Liver (tissue), 9 donors: Measurements from ENCODE around the gene RALGAPA2. TPM values are rescaled to one million over a fixed set of nuclear protein-coding genes. Genes with fewer than 3 reads are reported as not detected.

Experiments used
- DNase-seq: peaks from one replicate; pipeline ENCODE4 v3.0.0-alpha.2; 2017; ENCODE audit warnings: low spot score
- H3K27ac ChIP-seq, 2 donors: one replicate each; pipeline ENCODE4 v1.7.0; 2013; ENCODE audit warnings: inconsistent platforms in 2 of 2, low read length in 2 of 2, control low read depth in 1 of 2, low read depth in 1 of 2, mild to moderate bottlenecking in 1 of 2
- H3K27me3 ChIP-seq, 4 donors: one replicate each; pipeline versions ENCODE4 v1.6.1 to v1.7.0; 2013; ENCODE audit warnings: low read length in 3 of 4, inconsistent platforms in 1 of 4, mild to moderate bottlenecking in 1 of 4, moderate library complexity in 1 of 4; ENCODE audit not compliant: control insufficient read depth in 4 of 4, insufficient read depth in 4 of 4
- H3K36me3 ChIP-seq, 4 donors: one replicate each; pipeline versions ENCODE4 v1.6.1 to v1.7.0; 2013; ENCODE audit warnings: low read length in 3 of 4, mild to moderate bottlenecking in 3 of 4, low read depth in 1 of 4, moderate library complexity in 1 of 4; ENCODE audit not compliant: control insufficient read depth in 4 of 4, insufficient read depth in 3 of 4
- H3K4me1 ChIP-seq, 4 donors: one replicate each; pipeline versions ENCODE4 v1.6.1 to v1.7.0; 2013; ENCODE audit warnings: low read length in 3 of 4, mild to moderate bottlenecking in 3 of 4, moderate library complexity in 1 of 4; ENCODE audit not compliant: control insufficient read depth in 4 of 4, insufficient read depth in 4 of 4
- H3K4me3 ChIP-seq, 3 donors: one replicate each; pipeline versions ENCODE4 v1.6.1 to v1.7.0; 2013; ENCODE audit warnings: low read length in 3 of 3, control low read depth in 1 of 3, low read depth in 1 of 3, mild to moderate bottlenecking in 1 of 3
- H3K9ac ChIP-seq, 2 donors: one replicate each; pipeline ENCODE4 v1.7.0; 2013; ENCODE audit warnings: low read length in 2 of 2, mild to moderate bottlenecking in 2 of 2, moderate library complexity in 2 of 2, control low read depth in 1 of 2, low read depth in 1 of 2
- H3K9me3 ChIP-seq, 4 donors: one replicate each; pipeline versions ENCODE4 v1.6.1 to v1.7.0; 2013; ENCODE audit warnings: low read length in 3 of 4; ENCODE audit not compliant: control insufficient read depth in 4 of 4
- ATF3 ChIP-seq: IDR thresholded peaks from 2 replicates; pipeline ENCODE4 v1.6.1; 2016; ENCODE audit warnings: antibody characterized with exemption
- EGR1 ChIP-seq, 2 donors: IDR thresholded peaks; 2 replicates each; pipeline ENCODE4 v1.6.1; 2016 to 2018; ENCODE audit warnings: antibody characterized with exemption in 2 of 2, low read depth in 2 of 2
- HNF4A ChIP-seq, 2 donors: conservative IDR thresholded peaks; 2 replicates each; pipeline ENCODE4 v1.6.1; 2016; ENCODE audit warnings: antibody characterized with exemption in 2 of 2, mild to moderate bottlenecking in 2 of 2
- HNF4G ChIP-seq: IDR thresholded peaks from 2 replicates; pipeline ENCODE4 v1.6.1; 2016; ENCODE audit warnings: antibody characterized with exemption
- MAX ChIP-seq: IDR thresholded peaks from 2 replicates; pipeline ENCODE4 v1.6.1; 2016; ENCODE audit warnings: antibody characterized with exemption
- RAD21 ChIP-seq, 2 donors: IDR thresholded peaks; 2 replicates each; pipeline ENCODE4 v1.6.1; 2016; ENCODE audit warnings: antibody characterized with exemption in 2 of 2, mild to moderate bottlenecking in 2 of 2
- REST ChIP-seq: IDR thresholded peaks from 2 replicates; pipeline ENCODE4 v1.6.1; 2016; ENCODE audit warnings: antibody characterized with exemption, mild to moderate bottlenecking
- RXRA ChIP-seq, 2 donors: IDR thresholded peaks; 2 replicates each; pipeline ENCODE4 v1.6.1; 2017 to 2018; ENCODE audit warnings: antibody characterized with exemption in 2 of 2, mild to moderate bottlenecking in 1 of 2
- TAF1 ChIP-seq: conservative IDR thresholded peaks from 2 replicates; pipeline ENCODE4 v1.6.1; 2016; ENCODE audit warnings: antibody characterized with exemption, mild to moderate bottlenecking
- YY1 ChIP-seq: IDR thresholded peaks from 2 replicates; pipeline ENCODE4 v1.6.1; 2016; ENCODE audit warnings: antibody characterized with exemption, mild to moderate bottlenecking
- ZBTB33 ChIP-seq: IDR thresholded peaks from 2 replicates; pipeline ENCODE4 v1.6.1; 2016; ENCODE audit warnings: antibody characterized with exemption
- WGBS: extraction: QIAGEN DNeasy Blood & Tissue Kit; methylation state at CpG from one replicate; pipeline ENCODE4 v1.1.7; 2013; 5-methylcytosine and 5-hydroxymethylcytosine counted together
- polyA plus RNA-seq, 2 donors: library from polyadenylated mRNA; stranded (reverse) in 1 of 2; unstranded in 1 of 2; fragments of 200-250 nt in 1 of 2; fragments of >200 nt in 1 of 2; fragmentation: Nextera tagmentation in 1 of 2; extraction: Ambion mirVana in 1 of 2; gene quantifications; one replicate each; pipeline versions ENCODE4 v1.2.1 to v1.2.3, GENCODE V29; 2013 to 2015
- total RNA-seq, 2 donors: library from RNA; depleted of rRNA; stranded (reverse); fragments of >200 nt; gene quantifications; one replicate each; pipeline ENCODE4 v1.2.3, GENCODE V29; 2014
- donor health status: healthy.
- donor health status: healthy.
- donor health status: healthy.
- donor health status: healthy.
- donor health status: healthy.

Gene RALGAPA2
- total and polyA plus RNA-seq, 4 donors: 14.8 to 89.9 (median 25.1) TPM

GRCh38 chr20:20531283-20531682 lies 181.2 kb downstream of the RALGAPA2 start:
- DNase-seq: no peak
- peaks cover 0 to 45% (median 26%) of the 10 kb centered on the region in 4 donors for H3K36me3 ChIP-seq
- WGBS: 96% methylated on average over 6 of the region's 6 CpGs

GRCh38 chr20:20530428-20531151 lies 181.9 kb downstream of the RALGAPA2 start:
- no peaks in the 10 kb centered on the region for H3K9me3 ChIP-seq
- H3K4me1 ChIP-seq: no peaks in the 10 kb centered on the region
- 97% methylated on average over 7 of the region's 7 CpGs for WGBS
- no peak overlapping the region for H3K9ac ChIP-seq
- H3K27me3 ChIP-seq: no peaks in the 10 kb centered on the region
- DNase-seq: no peak
- peaks cover 0 to 40% (median 26%) of the 10 kb centered on the region in 4 donors for H3K36me3 ChIP-seq
- no peak overlapping the region for H3K4me3 ChIP-seq
- no peak overlapping the region for H3K27ac ChIP-seq
- no peak for TF ChIP-seq YY1
- TF ChIP-seq RAD21 (IDR thresholded peaks at IDR 0.05): no peak
- no peak for TF ChIP-seq RXRA (IDR thresholded peaks at IDR 0.05)
- no peak for TF ChIP-seq ZBTB33
- TF ChIP-seq REST: no peak
- TF ChIP-seq HNF4G: no peak

More at GRCh38 chr20:20531283-20531682, 181.2 kb downstream of the RALGAPA2 start:
- Histone ChIP-seq H3K27me3 (no peaks in the 10 kb centered on the region), H3K4me3 (no peak overlapping the region), H3K9ac (no peak overlapping the region), H3K4me1 (no peaks in the 10 kb centered on the region), H3K9me3 (no peaks in the 10 kb centered on the region), H3K27ac (no peak overlapping the region)
- TF ChIP-seq ZBTB33 (no peak), REST (no peak), EGR1 (IDR thresholded peaks at IDR 0.05; ENCODE audit: low read depth in 2 of 2) (no peak), YY1 (no peak), TAF1 (no peak), ATF3 (no peak), HNF4A (conservative IDR thresholded peaks at IDR 0.05) (no peak), MAX (no peak)
